Panc1 (cell line): Measurements from ENCODE around the gene PANK1. TPM values are rescaled to one million over a fixed set of nuclear protein-coding genes. Genes with fewer than 3 reads are reported as not detected.
A peak's percentile ranks its signal among the peaks of the same experiment; 100 is the strongest.

ENCODE experiments used
- ATAC-seq: fragments of 200-7000 bp; cut with Tn5 transposase; 2 replicates; pipeline ENCODE4 v1.9.1; 2020; ENCODE audit warnings: mild to moderate bottlenecking, moderate library complexity
- BruUV-seq: library from RNA; stranded (reverse); fragments of 400-500 nt; replicated peaks from 2 replicates; lab custom pipeline; 2021; lab: Mats Ljungman, UMichigan
- CTCF ChIA-PET: fragments of 300-600 bp; sonication (Branson Sonifier 250); formaldehyde crosslinking; loops from one replicate; lab custom pipeline; 2022; ENCODE audit warnings: antibody characterized with exemption; lab: Charles Lee
- POLR2A ChIA-PET: fragments of 300-600 bp; sonication (Branson Sonifier 250); formaldehyde crosslinking; loops from one replicate; lab custom pipeline; 2022; ENCODE audit warnings: antibody characterized with exemption; lab: Charles Lee
- DNase-seq: peaks from one replicate; pipeline ENCODE4 v3.0.0-alpha.2; 2010; ENCODE audit warnings: low read depth, low spot score
- H3K27ac ChIP-seq: 2 replicates; pipeline ENCODE4 v1.5.1; 2011; ENCODE audit warnings: mild to moderate bottlenecking, low read length, inconsistent platforms
- H3K27me3 ChIP-seq: fragments of 200-500 bp; sonication (Bioruptor generic); 2 replicates; pipeline ENCODE4 v1.6.0; 2014; ENCODE audit warnings: low read length, inconsistent platforms; ENCODE audit not compliant: control insufficient read depth, insufficient read depth
- H3K36me3 ChIP-seq: fragments of 200-500 bp; sonication (Bioruptor generic); 2 replicates; pipeline ENCODE4 v1.5.1; 2014; ENCODE audit warnings: inconsistent platforms, mild to moderate bottlenecking, low read length, moderate library complexity; ENCODE audit not compliant: control insufficient read depth, insufficient read depth
- H3K4me1 ChIP-seq: 2 replicates; pipeline ENCODE4 v1.5.1; 2011; ENCODE audit warnings: inconsistent platforms, mild to moderate bottlenecking, low read length, moderate library complexity; ENCODE audit not compliant: control insufficient read depth, insufficient read depth
- H3K4me3 ChIP-seq, 2 experiments: 2 replicates each; pipeline ENCODE4 v1.5.1; 2011 to 2012; ENCODE audit warnings: low read depth in 2 of 2, low read length in 2 of 2, mild to moderate bottlenecking in 2 of 2, inconsistent platforms in 1 of 2, moderate library complexity in 1 of 2
- H3K9me3 ChIP-seq: fragments of 200-500 bp; sonication (Bioruptor generic); 2 replicates; pipeline ENCODE4 v1.5.1; 2014; ENCODE audit warnings: low read depth, mild to moderate bottlenecking, inconsistent platforms, low read length, moderate library complexity; ENCODE audit not compliant: control insufficient read depth, insufficient read depth
- POLR2AphosphoS5 ChIP-seq: IDR thresholded peaks from 2 replicates; pipeline ENCODE4 v1.6.1; 2012; ENCODE audit warnings: mild to moderate bottlenecking, low read depth, low read length, moderate library complexity
- SIN3A ChIP-seq: IDR thresholded peaks from 2 replicates; pipeline ENCODE4 v1.6.1; 2012; ENCODE audit warnings: low read depth, mild to moderate bottlenecking, low read length, moderate library complexity, borderline replicate concordance; ENCODE audit not compliant: insufficient read depth
- TCF7L2 ChIP-seq: IDR thresholded peaks from 2 replicates; pipeline ENCODE4 v1.6.1; 2011; ENCODE audit warnings: mild to moderate bottlenecking, low read depth, low read length, inconsistent platforms
- in situ Hi-C: cut with HindIII; loops from 2 replicates; pipeline ENCODE4 v1.10.0; 2016; ENCODE audit warnings: low sequenced_read_pairs, low pct_unique_long_range_greater_than_20kb
- intact Hi-C: fragments of 100-400 bp; cut with micrococcal nuclease; formaldehyde crosslinking; loops from one replicate; pipeline ENCODE4 v1.10.0; 2022; ENCODE audit not compliant: unreplicated experiment
- total RNA-seq: library from RNA; stranded (reverse); gene quantifications from one replicate; pipeline ENCODE4 v1.2.1, GENCODE V29; 2021; ENCODE audit not compliant: unreplicated experiment
- TF ChIP-seq, protein P1 (sequence below), 2 experiments: IDR thresholded peaks; 2 replicates each; pipeline ENCODE4 v1.6.1; 2011 to 2012; ENCODE audit warnings: low read depth in 2 of 2, control low read depth in 1 of 2, low read length in 1 of 2, mild to moderate bottlenecking in 1 of 2, moderate library complexity in 1 of 2; ENCODE audit not compliant: insufficient read depth in 1 of 2
- TF ChIP-seq, protein P2 (sequence below): fragments of 450-650 bp; IDR thresholded peaks from 2 replicates; pipeline ENCODE4 v1.5.1; 2017; ENCODE audit warnings: mild to moderate bottlenecking

PANK1 gene
- total RNA-seq, 1 experiment from 2014 or later: 11.0 TPM

DNA sequence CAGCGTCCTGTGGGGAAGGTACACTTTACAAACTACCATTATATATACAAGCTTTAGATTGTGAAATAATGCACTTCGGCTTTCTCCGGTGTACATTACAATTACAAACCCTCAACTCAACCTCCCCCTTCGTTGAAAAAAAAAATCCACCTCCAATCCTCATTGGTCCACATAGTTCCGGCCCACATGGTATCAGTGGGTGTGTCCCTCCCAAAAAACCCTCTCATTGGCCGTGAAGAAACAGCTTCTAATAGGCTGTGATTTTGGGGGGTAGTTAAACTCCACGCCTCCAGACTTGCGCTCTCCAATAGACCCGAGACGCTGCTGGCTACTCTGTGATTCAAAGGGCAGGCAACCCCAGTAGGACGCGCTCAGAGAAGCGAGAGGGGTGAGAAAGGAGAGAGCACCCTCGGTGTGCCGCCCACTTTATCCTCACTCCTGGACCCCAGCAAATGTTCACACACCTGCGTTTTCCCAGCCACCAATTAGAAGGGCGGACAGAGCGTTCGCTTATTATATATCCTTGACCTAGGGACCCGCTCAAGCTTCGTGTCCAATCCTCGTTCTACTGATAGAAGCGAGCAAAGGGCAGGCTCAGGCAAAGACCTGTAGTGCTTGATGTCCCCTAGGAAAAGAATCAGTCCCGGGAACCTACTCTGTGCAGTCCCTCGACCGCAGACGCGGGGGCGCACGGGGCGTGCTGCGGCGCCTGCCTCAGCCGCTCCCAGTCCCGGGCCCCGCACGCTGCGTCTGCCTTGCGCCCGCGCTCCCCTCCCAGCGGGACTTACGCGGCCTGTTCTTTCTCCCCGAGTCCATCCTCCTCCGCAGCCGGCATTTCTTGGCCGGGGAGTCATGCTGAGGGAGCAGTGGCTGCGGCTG lies 991 bp downstream of the PANK1 start:
- intact Hi-C loops (loop anchor here (2.0 kb wide), 1 partner anchor 57 kb away; the partner anchor contains the start of gene KIF20B), in situ Hi-C loops (no loop called here)
- BruUV-seq: no TSS peak
- DNase-seq (peak; percentile 82), ATAC-seq (peak; percentile 90)
- POLR2A ChIA-PET: interaction anchor here (0.6 to 1.3 kb wide), 3 partner anchors 22 to 234 kb away, joined by 3 to 6 read pairs (median 4); partner anchors contain the start of gene KIF20B
- Histone ChIP-seq H3K36me3 (no peaks in the 10 kb centered on the region), H3K27ac (peak overlapping the region; percentile 86), H3K27me3 (no peaks in the 10 kb centered on the region), H3K9me3 (no peaks in the 10 kb centered on the region), H3K4me3 (peak overlapping the region; percentile 77 to 83), H3K4me1 (peaks cover 25% of the 10 kb centered on the region)
- CTCF ChIA-PET: no interaction called here
- TF ChIP-seq, protein P1, sequence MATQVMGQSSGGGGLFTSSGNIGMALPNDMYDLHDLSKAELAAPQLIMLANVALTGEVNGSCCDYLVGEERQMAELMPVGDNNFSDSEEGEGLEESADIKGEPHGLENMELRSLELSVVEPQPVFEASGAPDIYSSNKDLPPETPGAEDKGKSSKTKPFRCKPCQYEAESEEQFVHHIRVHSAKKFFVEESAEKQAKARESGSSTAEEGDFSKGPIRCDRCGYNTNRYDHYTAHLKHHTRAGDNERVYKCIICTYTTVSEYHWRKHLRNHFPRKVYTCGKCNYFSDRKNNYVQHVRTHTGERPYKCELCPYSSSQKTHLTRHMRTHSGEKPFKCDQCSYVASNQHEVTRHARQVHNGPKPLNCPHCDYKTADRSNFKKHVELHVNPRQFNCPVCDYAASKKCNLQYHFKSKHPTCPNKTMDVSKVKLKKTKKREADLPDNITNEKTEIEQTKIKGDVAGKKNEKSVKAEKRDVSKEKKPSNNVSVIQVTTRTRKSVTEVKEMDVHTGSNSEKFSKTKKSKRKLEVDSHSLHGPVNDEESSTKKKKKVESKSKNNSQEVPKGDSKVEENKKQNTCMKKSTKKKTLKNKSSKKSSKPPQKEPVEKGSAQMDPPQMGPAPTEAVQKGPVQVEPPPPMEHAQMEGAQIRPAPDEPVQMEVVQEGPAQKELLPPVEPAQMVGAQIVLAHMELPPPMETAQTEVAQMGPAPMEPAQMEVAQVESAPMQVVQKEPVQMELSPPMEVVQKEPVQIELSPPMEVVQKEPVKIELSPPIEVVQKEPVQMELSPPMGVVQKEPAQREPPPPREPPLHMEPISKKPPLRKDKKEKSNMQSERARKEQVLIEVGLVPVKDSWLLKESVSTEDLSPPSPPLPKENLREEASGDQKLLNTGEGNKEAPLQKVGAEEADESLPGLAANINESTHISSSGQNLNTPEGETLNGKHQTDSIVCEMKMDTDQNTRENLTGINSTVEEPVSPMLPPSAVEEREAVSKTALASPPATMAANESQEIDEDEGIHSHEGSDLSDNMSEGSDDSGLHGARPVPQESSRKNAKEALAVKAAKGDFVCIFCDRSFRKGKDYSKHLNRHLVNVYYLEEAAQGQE (IDR thresholded peaks at IDR 0.05; ENCODE audit: insufficient read depth in 1 of 2, low read depth in 2 of 2, low read length in 1 of 2): no peak
- TF ChIP-seq, protein P2, sequence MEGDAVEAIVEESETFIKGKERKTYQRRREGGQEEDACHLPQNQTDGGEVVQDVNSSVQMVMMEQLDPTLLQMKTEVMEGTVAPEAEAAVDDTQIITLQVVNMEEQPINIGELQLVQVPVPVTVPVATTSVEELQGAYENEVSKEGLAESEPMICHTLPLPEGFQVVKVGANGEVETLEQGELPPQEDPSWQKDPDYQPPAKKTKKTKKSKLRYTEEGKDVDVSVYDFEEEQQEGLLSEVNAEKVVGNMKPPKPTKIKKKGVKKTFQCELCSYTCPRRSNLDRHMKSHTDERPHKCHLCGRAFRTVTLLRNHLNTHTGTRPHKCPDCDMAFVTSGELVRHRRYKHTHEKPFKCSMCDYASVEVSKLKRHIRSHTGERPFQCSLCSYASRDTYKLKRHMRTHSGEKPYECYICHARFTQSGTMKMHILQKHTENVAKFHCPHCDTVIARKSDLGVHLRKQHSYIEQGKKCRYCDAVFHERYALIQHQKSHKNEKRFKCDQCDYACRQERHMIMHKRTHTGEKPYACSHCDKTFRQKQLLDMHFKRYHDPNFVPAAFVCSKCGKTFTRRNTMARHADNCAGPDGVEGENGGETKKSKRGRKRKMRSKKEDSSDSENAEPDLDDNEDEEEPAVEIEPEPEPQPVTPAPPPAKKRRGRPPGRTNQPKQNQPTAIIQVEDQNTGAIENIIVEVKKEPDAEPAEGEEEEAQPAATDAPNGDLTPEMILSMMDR: peak; percentile 22; the same call in 1 of the 2 replicates
- TF ChIP-seq POLR2AphosphoS5: peak; percentile 95
- no peak for TF ChIP-seq TCF7L2
- TF ChIP-seq SIN3A: peak; percentile 78; the same call in 1 of the 2 replicates

DNA sequence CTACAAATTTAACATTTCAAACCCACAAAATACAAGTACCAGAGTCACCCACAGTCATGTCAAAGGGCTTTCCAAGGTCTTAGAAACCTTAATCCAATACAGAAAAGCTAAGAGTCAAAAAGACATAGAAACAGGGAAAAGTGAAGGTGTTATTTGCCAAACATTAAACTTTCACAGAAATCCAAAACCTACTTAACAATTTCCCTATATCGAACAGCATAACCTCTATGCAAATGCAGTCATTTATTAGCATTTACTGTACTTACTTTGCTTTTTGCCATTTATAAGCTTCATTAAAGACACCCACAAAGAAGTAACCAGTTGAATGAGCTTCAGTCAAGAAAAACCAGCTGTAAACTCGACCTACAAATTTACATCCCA lies 1.6 kb downstream of the PANK1 start:
- Histone ChIP-seq H3K4me1 (peaks cover 25% of the 10 kb centered on the region), H3K9me3 (no peaks in the 10 kb centered on the region), H3K4me3 (peak overlapping the region; percentile 77 to 83), H3K36me3 (no peaks in the 10 kb centered on the region), H3K27ac (peak overlapping the region; percentile 81), H3K27me3 (no peaks in the 10 kb centered on the region)
- BruUV-seq: no TSS peak
- intact Hi-C loops: no loop called here
- in situ Hi-C loops: no loop called here
- CTCF ChIA-PET: no interaction called here
- ATAC-seq (no peak), DNase-seq (no peak)
- TF ChIP-seq, protein P2: no peak
- TF ChIP-seq, protein P1 (IDR thresholded peaks at IDR 0.05; ENCODE audit: insufficient read depth in 1 of 2, low read depth in 2 of 2, low read length in 1 of 2): no peak
- TF ChIP-seq SIN3A (no peak), POLR2AphosphoS5 (no peak), TCF7L2 (no peak)
- POLR2A ChIA-PET: interaction anchor here (0.6 to 1.3 kb wide), 4 partner anchors 18 to 234 kb away, joined by 3 to 6 read pairs (median 4); partner anchors contain the start of gene KIF20B
